SIG-M5 treated with dmso at 0.1 percent for 504 hours (cell line): Measurements from ENCODE around the gene DQX1.

Source experiments
- DNase-seq: peaks from one replicate; lab custom pipeline; 2025; ENCODE audit not compliant: unreplicated experiment; lab: John Stamatoyannopoulos, UW

Gene DQX1

DNA sequence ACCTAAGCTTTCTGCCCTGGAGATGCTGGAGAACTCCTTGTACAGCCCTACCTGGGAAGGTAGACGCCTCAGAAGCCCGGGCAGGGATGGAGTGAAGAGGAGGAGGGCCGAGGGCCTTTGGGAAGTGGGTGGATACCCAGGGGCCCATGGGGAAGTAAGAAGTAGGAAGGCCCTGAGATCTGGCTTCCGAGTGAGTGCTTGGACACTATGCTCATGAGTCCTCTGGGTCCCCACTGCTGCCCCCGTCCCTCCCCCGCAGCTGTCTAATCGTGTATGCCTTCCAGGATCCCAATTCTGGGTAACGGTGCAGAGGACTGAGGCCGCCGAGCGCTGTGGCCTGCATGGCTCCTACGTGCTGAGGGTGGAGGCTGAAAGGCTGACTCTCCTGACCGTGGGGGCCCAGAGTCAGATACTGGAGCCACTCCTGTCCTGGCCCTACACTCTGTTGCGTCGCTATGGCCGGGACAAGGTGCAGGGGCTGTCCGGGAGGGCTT is 29.6 kb upstream of the DQX1 start:
- DNase-seq: peak; percentile 16

GRCh38 chr2:74554820-74555531 is 28.9 kb upstream of the DQX1 start:
- peak; percentile 31 for DNase-seq

DNA sequence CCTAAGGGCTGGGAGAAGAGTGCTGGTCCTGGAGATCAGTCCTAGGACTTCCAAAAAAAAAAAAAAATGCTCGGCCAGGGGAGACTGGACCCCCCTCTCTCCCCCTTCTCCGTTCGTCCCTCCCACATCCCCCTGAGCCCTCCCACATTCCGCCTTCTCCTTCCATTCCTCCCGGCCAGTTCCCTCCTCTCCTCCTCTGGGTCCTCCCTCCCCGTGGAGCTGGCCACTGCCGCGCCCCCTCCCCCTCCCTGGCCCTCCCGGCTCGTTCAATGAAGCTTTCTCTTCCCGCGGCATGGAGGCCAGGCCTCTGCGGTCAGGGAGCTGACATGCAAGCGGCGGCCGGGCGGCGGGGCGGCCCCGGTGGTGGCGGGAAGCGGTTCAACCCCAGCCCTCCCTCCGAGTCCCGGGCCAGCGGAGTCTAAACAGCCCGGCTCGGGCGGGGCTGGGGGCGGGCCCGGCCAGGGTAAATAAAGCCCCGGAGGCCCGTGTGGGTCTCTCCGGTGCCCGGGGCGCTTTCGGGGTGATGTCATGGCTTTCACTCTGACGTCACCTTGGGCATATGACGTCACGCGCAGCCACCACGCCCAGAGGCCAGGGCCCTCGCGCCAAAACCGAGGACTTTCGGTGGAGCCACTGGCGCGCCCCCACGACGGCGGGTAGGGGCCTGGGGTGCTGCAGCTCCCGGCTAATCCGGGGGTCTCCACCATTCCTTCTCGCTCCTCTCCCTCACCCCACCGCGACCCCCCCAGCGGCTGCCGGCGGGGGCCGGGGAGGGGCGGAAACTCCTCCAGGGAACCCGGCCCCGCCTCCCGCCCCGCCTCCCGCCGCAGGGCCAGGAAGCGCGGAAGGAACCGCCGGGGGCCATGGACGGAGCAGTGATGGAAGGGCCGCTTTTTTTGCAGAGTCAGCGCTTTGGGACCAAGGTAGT is 28.1 kb upstream of the DQX1 start, which contains the start of the genes DOK1 and LOXL3:
TSS of gene DOK1 (plus strand) at position 829 of the 928 bp plus-strand sequence. CDS start at position 864, 35 bp downstream.
TSS of gene LOXL3 (minus strand) at position 51 of the 928 bp plus-strand sequence. CDS start 1,308 bp downstream, outside the sequence.
- peak; percentile 72 for DNase-seq

DNA sequence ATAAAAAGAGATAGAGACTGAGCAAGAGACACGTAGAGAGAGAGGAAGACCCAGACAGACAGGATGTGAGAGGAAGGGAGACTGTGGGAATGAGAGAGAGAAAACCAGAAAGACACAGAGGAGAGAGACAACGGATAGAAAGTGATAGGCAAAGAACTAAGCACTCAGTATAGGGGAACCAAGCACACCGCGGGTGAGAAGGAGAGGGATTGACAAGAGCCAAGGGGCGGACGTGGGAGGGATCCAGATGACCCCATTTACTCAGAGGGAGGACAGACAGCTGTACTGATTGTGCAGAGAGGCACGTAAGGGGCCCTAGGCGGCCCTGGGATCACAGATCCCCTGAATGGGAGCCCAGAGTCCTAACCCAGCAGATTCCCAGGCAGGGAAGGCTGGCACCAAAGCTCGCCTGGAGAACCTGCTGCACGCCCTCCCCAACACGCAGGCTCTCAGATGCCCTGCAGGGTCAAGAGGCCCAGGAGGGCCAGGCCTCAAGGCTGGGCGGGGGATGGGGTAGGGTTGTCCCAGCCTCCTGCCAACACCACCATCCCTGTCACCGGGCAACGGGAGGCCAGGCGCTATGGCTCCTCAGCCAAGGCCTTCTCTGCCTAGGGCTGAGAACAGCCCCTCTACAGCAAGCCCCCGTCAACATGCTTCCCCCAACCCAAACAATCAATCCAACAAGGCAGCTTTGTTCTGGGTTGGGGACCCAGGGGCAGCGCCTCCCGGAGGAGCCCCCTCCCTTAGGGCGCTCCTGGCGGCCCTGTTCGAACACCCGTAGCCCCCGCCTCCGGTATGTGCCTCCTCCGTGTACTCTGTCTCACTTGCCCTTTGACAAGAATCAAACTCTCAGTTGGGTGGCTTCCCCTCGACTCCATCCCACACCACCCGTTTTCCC is 27.1 kb upstream of the DQX1 start:
- no peak for DNase-seq

GRCh38 chr2:74551942-74552913 is 26.2 kb upstream of the DQX1 start:
- DNase-seq: no peak

DNA sequence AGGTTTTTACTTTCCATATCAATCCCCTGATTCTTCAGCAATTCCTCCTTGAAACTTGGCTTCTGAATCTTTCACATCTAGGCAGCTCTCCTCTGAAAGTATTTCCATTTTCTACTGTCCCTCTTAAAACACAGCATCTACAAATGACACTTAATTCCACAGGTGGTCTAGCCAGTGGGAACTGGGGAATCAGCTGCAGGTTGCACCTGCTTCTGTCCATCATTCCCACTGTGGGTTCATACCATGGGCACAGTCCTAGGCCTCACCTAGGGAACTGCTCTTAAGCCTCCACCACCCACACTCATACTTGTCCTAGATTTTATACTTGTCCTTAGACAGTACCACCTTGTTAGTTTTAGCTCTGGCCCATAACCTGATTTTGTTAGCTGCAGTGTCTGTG is 25.5 kb upstream of the DQX1 start:
- DNase-seq: no peak

DNA sequence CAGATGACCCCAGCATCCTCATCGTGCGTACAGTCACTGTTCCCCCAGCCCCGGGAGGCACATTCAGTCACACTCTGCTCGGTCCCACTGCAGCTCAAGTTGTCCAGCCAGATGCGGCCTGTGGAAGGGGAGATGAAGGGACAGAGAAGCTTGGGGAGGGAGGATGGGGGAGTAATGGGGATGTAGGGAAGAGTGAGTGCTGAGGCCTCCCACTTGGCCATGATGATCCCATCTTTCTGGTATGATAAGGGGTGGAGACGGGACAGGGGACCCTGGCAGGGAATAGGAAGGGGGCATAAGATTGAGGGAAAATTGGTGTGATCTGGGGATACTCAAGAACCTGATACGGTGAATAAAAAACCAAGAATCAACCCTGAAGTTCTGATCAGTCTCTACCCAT is 24.2 kb upstream of the DQX1 start:
- DNase-seq: no peak

GRCh38 chr2:74548900-74549826 is 23.1 kb upstream of the DQX1 start:
- DNase-seq: no peak

DNA sequence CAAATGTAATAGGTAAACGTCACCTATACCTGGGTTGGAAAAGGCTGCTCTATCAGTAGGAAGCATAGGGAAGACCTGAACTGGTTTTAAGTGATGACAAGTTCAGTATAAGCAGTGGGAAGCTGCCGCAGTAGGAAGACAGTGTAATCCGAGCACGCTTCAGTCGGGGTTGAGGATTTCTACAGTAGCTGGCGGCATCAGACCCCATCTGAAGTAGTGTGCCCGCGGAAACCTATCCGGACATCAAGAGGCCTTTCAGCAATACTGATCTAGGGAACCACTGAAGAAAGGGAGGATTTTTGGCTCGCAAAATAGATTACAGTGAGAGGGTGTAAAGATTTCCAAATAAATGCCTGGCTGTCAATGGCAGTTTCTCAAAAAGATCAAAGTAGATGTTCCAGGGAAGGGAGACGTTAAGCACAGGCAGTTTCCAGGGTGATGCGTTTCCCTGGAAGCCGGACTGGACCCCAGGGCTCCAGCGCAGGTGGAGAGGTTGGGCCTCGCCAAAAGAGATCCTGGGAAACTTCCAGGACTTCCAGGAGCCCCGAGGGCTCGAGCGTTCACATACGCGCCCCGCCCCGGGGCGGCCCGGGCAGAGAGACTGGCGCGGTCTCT is 22.4 kb upstream of the DQX1 start:
- no peak for DNase-seq

GRCh38 chr2:74546004-74546403 is 20.0 kb upstream of the DQX1 start:
- no peak for DNase-seq

DNA sequence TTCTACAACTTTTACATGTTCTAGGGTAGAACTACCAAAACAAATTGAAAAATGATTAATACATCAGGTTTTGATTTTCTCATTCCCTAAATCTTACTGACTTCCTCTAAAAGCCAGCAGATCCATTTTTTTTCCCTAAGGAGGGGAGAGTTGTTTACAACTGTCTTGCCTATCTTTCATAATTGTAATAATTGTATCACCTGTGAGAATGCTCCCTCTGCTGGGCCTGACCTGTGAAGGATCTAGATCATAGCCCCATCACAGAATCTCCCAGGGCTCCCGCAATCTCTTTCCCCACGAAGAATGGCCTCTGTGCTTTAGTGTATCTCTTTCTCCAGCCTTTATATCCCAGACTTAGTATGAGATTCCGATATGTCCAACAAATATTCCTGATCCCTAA is 18.6 kb upstream of the DQX1 start:
- DNase-seq: no peak

GRCh38 chr2:74542978-74543377 is 16.9 kb upstream of the DQX1 start:
- DNase-seq: no peak

DNA sequence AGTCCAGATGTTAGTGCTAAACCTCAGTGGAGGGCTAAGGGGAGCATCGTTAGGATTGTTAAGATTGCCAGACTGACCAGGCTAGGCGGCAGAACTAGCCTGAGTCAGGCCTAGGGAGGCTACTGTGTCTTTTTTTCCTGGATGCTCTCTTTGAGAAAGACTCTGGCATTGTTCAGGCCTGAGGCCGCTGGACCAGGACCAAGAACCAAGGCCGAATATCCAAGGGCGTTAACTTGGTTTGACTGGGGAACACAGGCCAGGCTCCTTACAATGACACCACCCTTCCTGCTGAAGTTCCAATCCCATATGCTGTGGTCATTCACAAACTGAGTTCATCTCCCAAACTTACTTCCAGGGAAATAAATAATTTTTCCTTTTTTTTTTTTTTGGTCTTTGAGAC is 14.3 kb upstream of the DQX1 start:
- no peak for DNase-seq

DNA sequence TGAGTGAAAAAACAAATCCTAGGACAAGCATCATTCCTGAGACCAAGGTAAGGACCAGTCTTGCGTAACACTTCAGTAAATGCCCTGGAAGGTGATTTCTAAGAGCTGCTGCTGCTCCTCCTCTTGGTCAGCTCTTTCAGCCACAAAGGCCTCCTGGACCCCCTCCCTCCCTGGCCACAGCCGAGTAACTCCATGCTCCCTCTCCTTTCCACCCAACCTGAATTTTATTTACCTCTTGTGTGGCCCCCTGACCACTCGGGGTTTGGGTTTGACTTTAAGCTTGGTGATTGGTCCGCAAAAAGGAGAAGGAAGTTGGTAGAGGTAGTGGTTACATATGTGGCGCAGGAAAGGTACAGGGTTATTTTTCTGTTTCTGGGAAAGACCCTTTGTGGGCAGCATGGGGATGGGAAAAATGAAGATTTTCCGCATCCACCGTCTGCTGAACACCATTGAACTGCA is 12.9 kb upstream of the DQX1 start:
- no peak for DNase-seq

GRCh38 chr2:74537140-74537539 is 11.1 kb upstream of the DQX1 start:
- no peak for DNase-seq

DNA sequence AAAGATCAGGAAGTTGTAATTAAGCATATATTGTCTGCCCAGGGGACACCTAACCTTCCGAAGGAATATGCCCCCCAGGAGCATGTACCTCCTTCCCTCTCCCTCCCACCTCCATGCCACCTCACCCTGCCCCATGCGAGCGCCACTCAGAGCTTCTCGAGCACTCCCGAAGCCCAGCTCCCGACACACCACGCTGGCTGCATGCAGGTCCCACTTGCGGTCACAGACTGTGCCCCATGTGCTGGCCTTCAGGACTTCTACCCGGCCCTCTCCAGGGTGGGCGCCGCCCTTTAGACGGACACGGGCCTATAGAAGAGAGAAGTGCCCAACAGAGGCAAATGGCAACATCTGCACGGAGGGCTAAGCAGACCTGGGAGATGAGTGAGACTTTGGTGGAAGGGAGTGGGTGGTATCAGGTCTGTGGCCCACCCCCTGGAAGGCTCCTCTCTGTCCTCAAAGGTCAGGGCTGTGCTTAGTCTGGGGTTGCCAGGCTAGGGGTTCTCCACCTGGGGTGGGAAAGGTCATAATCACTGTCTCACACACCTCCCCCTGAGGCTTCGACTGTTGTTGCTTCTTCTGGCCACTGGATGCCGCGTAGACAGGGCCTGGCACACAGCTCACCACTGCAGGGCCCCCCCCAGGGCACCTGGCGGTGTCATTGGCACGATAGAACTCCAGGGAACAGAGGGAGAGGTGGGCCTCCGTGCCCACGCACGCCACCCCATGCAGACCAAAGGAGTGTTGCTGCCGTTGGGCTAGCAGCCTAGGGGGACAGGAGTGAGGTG is 10.3 kb upstream of the DQX1 start:
- DNase-seq: no peak

DNA sequence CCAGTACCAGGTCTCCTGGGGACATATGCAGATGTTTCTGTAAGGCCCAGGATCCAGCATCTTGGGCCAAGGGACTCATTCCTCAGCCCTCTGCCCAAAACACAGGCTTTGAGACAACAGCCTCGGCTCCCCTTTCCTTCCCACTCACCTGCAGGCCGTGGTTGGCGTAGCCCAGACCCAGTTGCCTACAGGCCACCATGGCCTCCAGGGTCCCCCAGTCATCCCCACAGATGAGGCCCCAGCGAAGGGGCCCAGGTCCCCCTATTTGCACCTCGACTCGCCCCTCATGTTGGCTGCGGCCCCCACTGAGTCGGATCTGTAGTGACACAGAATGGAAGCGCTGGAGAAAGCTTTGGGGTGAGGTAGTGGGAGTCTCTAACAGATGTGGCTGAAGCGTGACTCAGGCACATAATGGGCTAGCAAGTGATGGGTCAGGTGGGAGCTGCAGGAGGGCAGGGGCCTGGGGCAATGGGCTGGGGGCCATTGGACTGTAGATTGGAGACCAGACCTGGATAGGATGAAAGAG is 9.5 kb upstream of the DQX1 start:
- no peak for DNase-seq
